NB4 (cell line): Measurements from ENCODE around the gene CPEB2.

Source experiments
- DNase-seq: peaks from one replicate; pipeline ENCODE4 v3.0.0; 2010; ENCODE audit warnings: low read depth
- H3K4me3 ChIP-seq: one replicate; pipeline ENCODE4 v1.5.1; 2011; ENCODE audit warnings: mild to moderate bottlenecking, low read depth, low read length, moderate library complexity
- CTCF ChIP-seq: IDR thresholded peaks from one replicate; pipeline ENCODE4 v1.5.1; 2012; ENCODE audit warnings: low read depth, low read length
- MAX ChIP-seq: IDR thresholded peaks from 2 replicates; pipeline ENCODE4 v1.6.1; 2011; ENCODE audit warnings: low read depth, low read length
- MYC ChIP-seq: IDR thresholded peaks from 2 replicates; pipeline ENCODE4 v1.6.1; 2011; ENCODE audit warnings: low read depth, low read length
- POLR2A ChIP-seq: IDR thresholded peaks from 2 replicates; pipeline ENCODE4 v1.6.1; 2011; ENCODE audit warnings: mild to moderate bottlenecking; ENCODE audit not compliant: insufficient read length; ENCODE audit errors: extremely low read depth

Gene CPEB2

GRCh38 chr4:15043922-15044321, 41.6 kb downstream of the CPEB2 start:
- no peak for TF ChIP-seq CTCF
- no peak for TF ChIP-seq MYC
- no peak for TF ChIP-seq MAX
- no peak for TF ChIP-seq POLR2A
- DNase-seq: no peak
- H3K4me3 ChIP-seq: no peak overlapping the region

- no peak overlapping the region for H3K4me3 ChIP-seq
- TF ChIP-seq POLR2A (no peak), MAX (no peak), MYC (no peak), CTCF (no peak)
- no peak for DNase-seq
Measured at GRCh38 chr4:15054541-15054940, 52.3 kb downstream of the CPEB2 start.

GRCh38 chr4:15060213-15060612, 57.9 kb downstream of the CPEB2 start:
- no peak for TF ChIP-seq MYC
- TF ChIP-seq MAX: no peak
- TF ChIP-seq POLR2A: no peak
- no peak for TF ChIP-seq CTCF
- no peak overlapping the region for H3K4me3 ChIP-seq
- DNase-seq: no peak

- TF ChIP-seq MAX (no peak), MYC (no peak), CTCF (no peak), POLR2A (no peak)
- no peak for DNase-seq
- no peak overlapping the region for H3K4me3 ChIP-seq
Measured at GRCh38 chr4:15063341-15063740, 61.1 kb downstream of the CPEB2 start.

- TF ChIP-seq POLR2A: no peak
- no peak for TF ChIP-seq CTCF
- TF ChIP-seq MAX: no peak
- TF ChIP-seq MYC: no peak
- H3K4me3 ChIP-seq: no peak overlapping the region
- DNase-seq: no peak
Measured at GRCh38 chr4:15065516-15065915, 63.2 kb downstream of the CPEB2 start.

GRCh38 chr4:15066140-15066539, 63.9 kb downstream of the CPEB2 start:
- H3K4me3 ChIP-seq: no peak overlapping the region
- no peak for TF ChIP-seq MYC
- TF ChIP-seq CTCF: no peak
- no peak for TF ChIP-seq POLR2A
- no peak for TF ChIP-seq MAX
- DNase-seq: no peak
